NCI-H1417 treated with DMSO at 0.1 percent for 48 hours (cell line): ENCODE data around the gene PPP1R13B.

Experiments used
- DNase-seq: peaks from one replicate; lab custom pipeline; 2025; lab: John Stamatoyannopoulos, UW

The PPP1R13B gene

DNA sequence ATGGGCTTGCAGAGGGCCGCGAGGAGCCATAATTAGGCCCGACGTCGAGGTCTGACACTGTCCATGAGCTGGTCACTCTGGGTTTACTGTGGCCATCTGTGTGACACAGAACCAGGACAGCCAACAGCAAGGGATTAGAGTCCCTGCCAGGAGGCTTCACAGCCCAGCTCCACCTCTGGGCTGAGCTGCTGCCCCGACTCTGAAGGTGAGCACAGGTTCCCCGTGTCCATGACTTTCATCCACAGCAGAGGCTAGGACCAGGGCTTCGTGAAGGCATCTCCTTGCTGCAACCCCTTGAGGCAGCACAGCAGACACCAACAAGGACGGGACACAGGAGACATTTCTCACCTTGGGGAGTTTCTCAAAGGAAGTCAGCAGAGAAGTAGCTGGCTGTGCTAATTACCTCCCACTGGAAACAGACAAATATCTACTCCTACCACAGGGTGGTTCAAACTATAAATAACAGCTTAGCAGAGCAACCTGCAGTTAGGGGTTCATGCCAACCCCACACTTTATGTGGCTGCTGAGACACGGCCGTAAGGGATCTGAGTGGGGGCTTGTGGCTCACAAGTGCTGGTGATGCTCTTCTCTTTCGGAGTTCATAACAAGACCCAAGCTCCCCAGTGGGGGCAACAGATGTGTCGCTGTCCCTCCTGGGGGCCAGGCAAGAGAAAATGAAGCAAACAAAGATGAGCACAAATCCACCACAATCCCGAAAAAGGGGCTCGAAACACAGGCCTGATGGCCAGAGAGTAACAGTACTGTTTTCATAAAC lies 102.6 kb downstream of the PPP1R13B start:
- DNase-seq = no peak

DNA sequence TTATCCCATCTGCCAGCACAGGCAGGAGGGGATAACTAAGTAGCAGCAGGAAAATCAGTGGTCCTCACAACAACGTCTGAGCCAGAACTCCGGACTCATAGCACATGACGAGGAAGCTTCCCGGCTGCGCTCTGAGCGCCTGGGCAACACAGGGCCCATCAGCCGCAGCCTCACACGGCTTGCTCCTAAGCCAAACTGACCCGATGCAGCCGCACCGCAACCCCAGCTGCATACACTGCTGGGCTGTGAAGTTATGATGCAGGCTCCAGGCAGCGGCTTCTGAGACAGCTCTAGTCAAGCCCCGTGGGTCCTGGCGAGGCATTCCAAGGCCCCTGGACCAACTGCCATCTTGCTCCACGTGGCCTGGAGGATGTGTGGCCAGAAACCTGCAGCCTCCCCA lies 103.7 kb downstream of the PPP1R13B start:
- DNase-seq = no peak

DNA sequence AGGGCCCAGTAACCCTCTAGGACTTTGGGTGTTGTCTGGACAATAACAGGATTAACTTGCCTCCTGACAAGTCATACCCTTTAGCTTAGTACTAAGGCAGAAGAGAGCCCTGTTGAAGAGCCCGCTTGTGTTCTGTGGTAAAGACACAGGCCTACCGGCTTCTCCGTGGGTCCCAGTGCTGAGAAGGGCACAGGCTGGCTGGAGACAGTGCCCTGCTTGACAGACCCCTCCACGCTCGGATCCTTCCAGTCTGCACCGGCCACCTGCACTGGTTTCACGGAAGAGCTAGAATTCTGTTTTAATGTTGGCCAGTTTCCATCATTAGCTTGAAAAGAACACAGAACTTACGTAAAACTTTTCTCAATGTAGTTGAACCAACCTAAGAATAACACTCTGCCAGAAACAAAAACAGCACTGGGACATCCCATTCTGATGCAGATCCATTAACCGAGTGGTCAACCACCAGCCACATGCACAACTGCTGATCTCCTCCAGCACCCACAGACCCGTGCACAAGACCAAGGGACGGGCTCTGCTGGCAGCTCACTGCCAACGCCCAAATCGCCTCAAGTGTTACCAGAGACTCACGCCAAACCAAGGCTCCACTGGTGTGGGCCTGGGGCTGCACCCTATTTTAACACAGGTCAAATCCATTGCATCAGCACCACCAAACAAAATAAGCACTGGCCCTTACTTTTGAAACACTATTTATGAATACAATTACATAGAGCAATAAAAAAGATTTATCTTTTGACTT lies 104.7 kb downstream of the PPP1R13B start:
- no peak for DNase-seq

DNA sequence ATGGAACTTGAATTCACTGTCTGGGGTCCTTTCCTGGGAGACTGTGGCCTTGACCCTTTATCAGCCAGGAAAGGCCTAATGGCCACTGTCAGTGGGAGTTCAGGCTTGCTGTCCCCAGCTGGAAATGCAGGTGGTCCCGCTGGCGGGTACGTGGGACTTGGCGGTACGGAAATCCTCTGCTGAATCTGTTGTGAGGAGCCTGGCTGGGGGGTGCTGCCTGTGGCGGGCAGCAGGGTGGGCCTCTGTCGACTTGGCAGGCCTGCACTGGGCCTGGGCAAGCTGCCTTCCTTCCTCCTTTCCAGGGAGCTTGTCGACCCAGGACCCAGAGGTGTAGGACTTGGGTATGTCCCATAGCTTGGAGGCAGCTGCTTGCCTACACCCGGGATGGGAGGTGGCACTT lies 105.5 kb downstream of the PPP1R13B start:
- DNase-seq = no peak

DNA sequence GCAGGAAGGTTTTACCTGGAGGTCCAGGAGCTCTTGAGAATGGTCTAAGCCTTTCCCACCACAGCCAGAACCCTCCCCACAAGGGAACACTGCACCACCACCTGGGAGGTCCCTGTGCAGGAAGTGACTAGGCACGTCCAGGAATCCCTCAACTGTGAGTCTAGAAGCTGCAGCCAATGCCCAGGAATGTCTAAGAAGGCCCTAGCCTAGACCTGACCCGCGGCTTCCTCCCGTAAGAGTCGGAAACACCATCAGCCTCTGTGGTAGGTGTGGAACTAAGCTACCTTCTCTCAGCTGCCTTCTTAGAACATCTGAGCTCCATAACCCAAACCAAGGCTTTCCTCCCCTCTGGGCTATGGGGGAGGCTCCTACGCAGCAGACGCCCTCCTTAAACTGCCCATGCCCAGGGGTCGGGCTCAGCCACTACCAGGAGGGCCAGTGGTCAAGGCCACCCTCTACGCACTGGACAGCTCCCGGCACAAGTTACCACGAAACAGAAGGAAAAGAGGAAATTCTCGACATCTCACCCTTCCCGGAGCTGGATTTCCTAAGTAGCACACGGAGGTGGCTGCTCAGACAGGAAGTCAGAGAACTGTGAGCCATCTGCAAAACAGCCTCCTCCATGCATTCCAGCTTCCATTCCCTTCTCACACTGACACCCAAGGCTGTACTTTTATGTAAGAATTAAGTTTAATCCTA lies 106.2 kb downstream of the PPP1R13B start:
- no peak for DNase-seq

DNA sequence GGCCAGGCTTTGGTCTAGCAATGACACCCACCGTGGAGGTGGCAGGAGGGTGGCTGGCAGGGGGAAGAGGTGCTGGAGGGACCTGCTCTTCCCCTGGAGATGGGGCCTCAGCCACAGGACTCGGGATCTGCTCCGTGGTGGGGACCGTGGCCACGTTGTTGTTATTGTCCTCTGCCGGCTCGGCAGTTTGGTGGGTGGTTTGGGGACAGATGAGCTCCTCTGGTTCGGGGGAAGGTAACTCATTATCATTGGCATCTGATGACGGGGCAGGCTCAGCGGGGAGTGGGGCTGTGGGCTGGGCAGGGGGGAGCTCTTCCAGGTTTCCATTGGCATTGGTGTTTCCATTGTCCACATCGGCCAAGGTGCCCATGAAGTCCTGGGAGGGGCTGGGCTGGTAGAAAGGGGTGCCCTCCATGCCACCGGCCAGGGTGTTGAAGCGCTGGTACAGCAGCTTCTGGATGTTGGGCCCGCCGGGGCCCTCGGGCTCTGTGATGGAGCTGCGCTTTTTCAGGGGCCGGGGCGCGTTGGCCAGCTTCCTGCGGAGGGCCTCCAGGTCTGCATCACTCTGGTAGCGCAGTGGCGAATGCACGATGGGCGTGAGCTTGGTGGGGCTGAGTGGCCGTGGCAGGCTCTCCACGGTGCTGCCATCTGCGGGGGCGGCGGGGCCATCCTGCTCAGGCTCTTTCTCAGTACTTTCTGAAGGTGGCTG lies 107.4 kb downstream of the PPP1R13B start:
- no peak for DNase-seq

DNA sequence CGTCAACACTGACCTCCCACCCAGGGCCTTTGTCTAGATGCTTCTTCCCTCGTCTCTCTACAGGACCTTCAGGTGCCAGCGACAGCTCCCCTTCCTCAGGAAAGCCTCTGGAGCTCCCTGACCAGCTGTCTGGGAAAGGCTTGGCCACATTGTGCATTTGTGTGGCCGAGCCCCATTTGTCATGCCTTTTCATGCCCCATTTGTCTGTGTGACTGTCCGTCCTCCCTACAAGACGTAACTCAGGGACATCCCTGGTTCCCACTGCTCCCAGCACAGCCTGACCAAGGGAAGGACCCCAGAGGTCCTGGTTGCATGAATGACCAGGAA lies 107.9 kb downstream of the PPP1R13B start:
- DNase-seq = no peak

DNA sequence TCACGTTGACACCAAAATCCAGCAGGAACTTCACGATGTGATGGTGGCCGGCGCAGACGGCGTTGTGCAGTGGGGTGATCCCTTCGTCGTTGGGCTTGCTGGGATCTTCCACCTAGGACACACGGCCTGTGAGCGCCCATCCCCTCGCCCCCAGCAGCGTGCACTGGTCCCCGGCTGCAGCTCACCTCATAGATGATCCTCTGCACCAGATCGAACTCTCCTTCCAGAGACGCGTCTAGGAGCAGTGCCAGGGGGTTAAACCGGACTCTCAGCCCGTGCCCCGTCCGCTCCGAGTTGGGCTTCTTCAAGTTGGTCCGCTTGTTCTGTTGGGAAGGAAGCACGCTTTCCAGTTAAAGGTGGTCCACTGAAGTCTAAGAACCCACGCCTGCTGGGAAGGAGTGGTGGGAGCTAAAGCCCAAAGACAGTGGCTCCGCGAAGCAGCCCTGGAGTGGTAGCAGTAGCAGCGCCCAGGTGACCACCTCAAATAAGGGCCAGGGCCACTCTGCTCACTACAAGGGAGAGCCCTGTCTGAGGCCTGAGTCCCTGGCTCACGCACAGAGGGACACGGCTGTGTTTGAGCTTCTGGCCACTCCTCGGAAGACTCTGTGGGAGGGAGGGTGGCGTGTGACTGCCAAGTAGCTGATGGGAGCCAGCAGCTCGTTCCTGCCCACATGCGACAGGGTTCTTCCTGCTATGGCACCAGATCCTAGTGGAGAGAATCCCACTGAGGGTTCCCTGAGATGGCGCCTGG lies 108.5 kb downstream of the PPP1R13B start:
- DNase-seq = no peak

DNA sequence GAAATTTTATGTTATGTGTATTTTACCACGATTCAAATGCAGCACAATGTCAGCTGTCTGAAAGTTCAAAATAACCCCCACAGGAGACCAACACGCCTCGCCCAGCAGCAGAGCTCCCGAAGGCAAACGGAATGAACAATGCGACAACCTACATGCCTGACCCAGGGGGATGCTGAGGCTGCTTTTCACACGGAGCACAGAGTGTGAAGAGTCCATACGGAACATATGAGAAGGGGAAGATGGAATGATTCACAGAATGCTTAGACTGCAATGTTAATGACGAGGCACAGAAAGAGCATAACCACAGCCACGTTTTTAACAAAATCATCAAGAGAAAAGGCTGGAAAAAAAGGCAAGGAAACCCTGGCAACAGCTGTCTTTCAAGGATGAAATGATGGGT lies 109.2 kb downstream of the PPP1R13B start:
- DNase-seq = no peak

DNA sequence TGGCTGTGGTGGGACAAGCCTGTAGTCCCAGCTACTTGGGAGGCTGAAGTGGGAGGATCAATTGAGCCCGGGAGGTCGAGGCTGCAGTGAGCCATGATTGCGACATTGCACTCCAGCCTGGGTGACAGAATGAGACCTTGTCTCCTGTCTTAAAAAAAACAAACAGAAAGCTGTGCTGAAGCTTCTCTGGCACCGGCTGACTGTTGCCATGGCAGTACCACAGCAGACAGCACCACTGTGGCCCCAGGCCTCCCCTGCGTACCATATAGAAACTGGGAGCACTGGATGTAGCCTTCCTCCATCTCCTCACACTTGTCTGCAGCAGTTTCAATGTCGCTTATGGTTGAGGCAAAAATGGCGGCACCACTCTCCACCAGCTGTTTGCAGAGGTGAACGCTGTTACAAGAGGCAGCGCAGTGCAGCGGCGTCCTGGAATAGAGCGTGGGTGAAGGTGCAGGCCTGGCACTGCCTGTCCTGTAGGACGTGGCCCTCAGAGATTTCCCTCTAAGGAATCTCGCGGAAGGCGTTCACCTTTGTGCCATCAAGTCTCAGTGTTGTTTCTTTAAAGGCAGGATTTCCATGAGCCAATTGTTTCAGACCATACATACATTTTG lies 109.8 kb downstream of the PPP1R13B start:
- DNase-seq = no peak

DNA sequence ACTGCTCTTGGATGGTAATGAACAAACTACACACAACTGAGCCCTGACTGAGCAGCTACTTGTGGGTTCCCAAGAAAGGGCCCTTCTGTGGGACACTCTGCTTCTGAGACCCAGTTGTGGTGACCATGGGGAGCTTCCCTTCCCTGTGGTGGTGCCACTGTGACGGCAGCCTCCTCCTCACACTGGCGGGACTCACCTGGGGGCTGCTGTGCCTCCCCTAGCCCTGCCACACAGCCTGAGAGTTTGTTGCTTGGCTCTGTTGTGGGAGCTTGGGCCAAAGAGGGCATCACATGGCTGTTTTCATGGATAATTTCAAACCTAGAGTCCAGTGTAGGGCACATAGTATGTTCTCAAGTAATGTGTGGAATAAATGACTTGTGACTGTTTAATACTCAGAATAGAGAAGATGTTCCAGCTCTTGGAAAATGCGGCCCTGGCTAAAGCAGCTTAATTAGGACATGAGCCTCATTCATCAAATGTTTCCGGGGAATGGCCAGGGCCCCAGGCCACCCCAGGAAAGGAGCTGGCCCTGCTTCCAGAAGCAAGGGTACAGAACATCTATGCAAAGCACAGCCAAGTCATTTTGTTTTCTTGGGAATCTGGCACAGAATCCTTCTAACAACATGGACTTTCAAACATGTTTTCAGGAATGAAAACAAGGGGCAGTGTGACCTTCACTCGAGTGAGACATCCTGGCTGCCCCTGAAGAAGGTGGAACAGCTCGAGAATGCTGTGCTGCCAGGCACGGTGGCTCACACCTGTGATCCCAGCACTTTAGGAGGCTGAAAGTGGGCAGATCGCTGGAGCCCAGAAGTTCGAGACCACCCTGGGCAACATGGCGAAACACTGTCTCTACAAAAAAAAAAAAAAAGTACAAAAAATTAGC lies 110.6 kb downstream of the PPP1R13B start:
- no peak for DNase-seq

DNA sequence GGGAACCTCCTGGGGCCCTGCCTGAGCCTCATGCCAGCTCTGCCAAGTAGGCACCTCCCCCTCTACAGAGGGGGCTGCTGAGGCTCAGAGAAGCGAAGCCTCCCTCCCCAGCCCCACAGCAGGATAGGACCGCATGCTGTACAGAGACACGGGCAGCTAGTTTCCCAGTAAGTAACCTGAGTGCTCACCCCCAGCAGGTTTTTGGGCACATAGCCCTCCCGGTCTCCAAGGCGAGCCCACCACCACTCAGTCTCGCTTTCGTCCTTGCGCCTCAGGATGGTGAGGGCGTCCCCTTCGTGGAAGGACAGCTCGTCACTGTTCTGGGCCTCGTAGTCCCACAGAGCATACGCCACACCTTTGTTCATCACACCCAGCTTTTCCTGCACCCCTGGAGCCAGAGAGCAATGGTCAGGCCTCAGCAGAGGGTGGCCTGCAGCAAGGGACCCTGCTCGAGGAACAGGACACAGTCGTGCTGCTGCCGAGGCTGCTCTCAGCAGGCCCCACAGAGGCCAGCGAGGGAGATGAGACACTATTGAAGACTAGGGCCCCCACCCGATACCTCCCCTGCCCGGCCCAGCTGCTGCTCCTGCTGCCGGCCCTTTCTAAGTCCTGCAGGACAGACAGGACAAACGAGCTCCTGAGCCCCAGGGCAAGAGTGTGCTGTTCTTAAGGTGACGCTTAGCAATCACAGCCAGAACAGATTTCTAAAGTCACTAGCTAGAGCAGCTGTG lies 111.4 kb downstream of the PPP1R13B start:
- no peak for DNase-seq

DNA sequence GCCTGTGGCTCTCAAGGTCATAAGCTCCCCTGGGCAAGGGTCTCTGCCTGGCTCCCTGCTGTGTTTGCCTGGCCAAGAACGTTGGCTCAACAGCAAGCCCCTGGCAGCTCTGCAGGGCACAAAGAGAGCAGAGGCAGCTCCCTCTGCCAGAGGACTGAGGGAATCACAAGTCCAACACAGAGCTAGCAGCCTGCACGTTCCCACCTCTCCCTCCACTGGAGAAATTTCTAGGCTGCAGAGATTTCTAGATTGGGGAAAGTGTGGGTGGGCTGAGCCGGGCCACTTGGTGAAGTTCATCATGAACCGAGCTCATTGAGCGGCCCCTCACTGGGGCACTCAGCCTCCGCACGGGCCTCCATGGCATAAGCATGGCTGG lies 111.9 kb downstream of the PPP1R13B start:
- DNase-seq = no peak

DNA sequence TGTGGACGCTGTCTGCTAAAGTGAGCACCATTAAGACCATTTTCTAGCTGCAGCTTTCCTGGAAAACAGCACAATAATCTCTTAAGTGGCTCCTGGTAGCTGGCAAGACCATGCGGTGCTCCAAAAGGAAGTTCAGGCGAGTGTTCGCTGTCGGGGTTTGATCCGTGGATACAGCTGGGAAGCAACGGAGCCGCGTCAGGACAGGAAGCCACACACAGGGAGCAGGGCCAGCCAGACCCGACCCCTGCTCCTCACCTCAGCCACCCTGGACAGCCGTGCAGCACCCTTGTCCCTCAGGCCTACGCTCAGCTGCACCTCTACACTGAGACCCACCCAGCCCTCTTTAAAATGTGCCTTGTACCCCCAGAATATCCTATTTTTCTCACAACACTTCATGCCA lies 112.4 kb downstream of the PPP1R13B start:
- no peak for DNase-seq

DNA sequence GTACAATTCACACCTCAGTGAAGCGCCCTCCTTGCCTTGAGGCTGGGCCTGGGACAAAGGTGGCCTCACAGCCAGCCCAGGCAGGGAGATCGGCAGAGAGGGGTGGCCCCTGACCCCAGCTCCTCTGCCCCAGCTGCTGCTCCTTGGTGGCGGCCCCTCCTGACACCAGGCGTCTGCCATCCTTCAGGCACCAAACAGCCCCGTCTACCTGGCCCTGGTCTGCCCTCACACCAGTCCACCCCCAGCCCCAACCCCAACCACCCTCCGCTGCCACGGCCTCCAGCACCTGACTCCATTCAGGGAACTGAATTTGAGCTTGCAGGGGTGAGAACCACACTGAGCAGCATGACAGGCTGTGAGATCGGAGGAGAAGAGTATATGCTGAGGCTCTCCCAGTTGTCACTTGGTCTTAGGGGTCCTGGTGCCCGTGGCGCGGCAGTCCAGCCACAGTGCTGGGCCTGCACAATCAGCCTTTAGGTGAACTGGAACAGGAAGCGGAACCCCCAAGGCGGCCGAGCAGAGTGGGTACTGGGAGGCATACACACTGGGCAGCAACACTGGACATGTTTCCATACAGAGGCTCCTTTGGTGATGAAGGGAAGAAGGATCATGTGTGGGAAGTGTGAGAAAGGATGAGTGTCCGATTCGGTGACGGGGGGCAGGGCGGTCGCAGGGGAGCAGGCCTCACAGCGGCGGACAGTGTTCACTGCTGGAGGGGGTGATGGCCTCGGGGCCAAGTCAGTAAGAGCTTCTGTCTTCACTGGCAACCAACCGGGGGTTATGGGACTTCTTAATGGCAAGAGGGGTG lies 113.1 kb downstream of the PPP1R13B start:
- DNase-seq = no peak

DNA sequence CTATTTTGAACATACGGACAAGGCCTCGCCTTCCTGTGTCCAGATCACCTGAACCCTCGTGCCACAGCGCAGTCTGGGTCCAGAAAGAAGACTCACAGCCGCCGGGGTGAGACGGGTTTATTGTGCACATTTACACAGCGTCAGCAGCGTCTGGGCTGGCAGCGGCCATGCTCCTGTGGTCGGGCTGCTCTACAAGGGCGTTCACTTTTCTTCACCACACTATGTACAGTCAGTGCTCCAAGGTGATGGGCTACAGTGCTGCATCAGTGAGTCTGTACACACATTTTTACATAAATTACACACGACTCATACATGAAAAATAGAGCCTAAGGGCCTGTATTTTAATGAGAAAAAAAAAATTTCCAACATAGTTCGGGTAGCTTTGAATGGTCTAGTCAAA lies 113.7 kb downstream of the PPP1R13B start:
- DNase-seq = no peak

DNA sequence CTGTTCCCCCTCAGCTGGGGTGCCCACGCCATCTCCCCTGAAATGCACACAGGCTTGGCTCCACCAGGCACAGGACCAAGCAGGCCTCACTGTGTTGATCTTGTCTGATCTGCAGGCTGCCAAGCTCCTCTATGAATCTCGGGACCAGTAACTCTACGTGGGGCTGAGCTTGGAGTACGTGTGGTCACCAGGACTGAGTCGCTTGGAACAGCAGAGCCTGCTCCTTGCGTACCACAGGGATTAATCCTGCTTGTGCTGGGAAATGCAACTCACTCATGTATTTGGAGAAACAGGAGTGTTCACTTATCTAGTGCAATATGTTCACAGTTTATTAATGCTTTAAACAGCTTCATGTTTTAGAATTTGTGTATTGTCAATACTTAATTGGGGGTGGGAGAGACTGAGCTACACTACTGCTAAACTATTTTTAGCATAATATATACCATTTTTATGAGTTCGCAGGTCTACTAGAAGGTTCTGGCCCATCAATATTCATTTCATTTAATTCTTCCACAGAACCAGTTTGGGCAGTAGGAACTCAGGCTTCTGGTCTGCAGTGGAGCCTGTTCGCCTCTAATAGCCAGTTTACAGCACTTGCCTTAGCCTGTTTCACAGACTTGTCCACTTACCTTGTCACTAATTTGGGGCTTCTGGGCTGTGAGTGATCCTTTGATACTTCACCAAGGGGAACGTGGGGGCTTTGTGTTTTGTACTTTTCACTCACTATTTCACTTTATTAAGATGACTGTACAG lies 114.3 kb downstream of the PPP1R13B start:
- DNase-seq = no peak
